GM23338 (cell line): ENCODE data around the gene GDPD4. TPM values are rescaled to one million over a fixed set of nuclear protein-coding genes. Genes with fewer than 3 reads are reported as not detected.

Experiments
- ATAC-seq: fragments of 200-7000 bp; cut with Tn5 transposase; 3 replicates; pipeline ENCODE4 v1.9.1; 2020
- DNase-seq: peaks from one replicate; pipeline ENCODE4 v3.0.0-alpha.2; 2015; ENCODE audit warnings: low spot score
- H2AFZ ChIP-seq: fragments of 200-600 bp; sonication (generic); 2 replicates; pipeline ENCODE4 v1.8.0; 2016; ENCODE audit warnings: antibody characterized with exemption, mild to moderate bottlenecking, moderate library complexity
- H3F3A ChIP-seq: fragments of 200-600 bp; sonication (generic); replicated peaks from 2 replicates; pipeline ENCODE4 v1.8.0; 2017; ENCODE audit warnings: antibody characterized with exemption, mixed run types, low read depth
- H3K27ac ChIP-seq: fragments of 200-600 bp; sonication (generic); 2 replicates; pipeline ENCODE4 v1.6.1; 2016; ENCODE audit warnings: low read depth
- H3K27me3 ChIP-seq: fragments of 200-600 bp; sonication (generic); 2 replicates; pipeline ENCODE4 v1.8.0; 2016; ENCODE audit warnings: mild to moderate bottlenecking, mixed run types, moderate library complexity; ENCODE audit not compliant: insufficient read depth
- H3K36me3 ChIP-seq: fragments of 200-600 bp; sonication (generic); 2 replicates; pipeline ENCODE4 v1.8.0; 2016; ENCODE audit warnings: mild to moderate bottlenecking; ENCODE audit not compliant: insufficient read depth
- H3K4me1 ChIP-seq: fragments of 200-600 bp; sonication (generic); 2 replicates; pipeline ENCODE4 v1.8.0; 2016; ENCODE audit warnings: mild to moderate bottlenecking, moderate library complexity; ENCODE audit not compliant: insufficient read depth
- H3K4me2 ChIP-seq: fragments of 200-600 bp; sonication (generic); 2 replicates; pipeline ENCODE4 v1.7.1; 2017; ENCODE audit warnings: mixed run types
- H3K4me3 ChIP-seq: fragments of 200-600 bp; sonication (generic); 2 replicates; pipeline ENCODE4 v1.6.1; 2016; ENCODE audit warnings: mixed run types
- H3K79me2 ChIP-seq: fragments of 200-600 bp; sonication (generic); replicated peaks from 2 replicates; pipeline ENCODE4 v1.8.0; 2017; ENCODE audit warnings: mild to moderate bottlenecking; ENCODE audit not compliant: insufficient read depth
- H3K9me2 ChIP-seq: fragments of 200-600 bp; sonication (generic); 2 replicates; pipeline ENCODE4 v1.8.0; 2017; ENCODE audit not compliant: insufficient read depth
- H4K20me1 ChIP-seq: fragments of 200-600 bp; sonication (generic); replicated peaks from 2 replicates; pipeline ENCODE4 v1.8.0; 2017; ENCODE audit warnings: mild to moderate bottlenecking; ENCODE audit not compliant: insufficient read depth
- H3K27ac Mint-ChIP-seq: 2 replicates; pipeline ENCODE4 v1.8.0; 2020; ENCODE audit warnings: inconsistent platforms, mild to moderate bottlenecking, moderate library complexity, mixed read lengths
- H3K27me3 Mint-ChIP-seq: 3 replicates; pipeline ENCODE4 v1.8.0; 2022; ENCODE audit warnings: low read depth, mild to moderate bottlenecking, moderate library complexity, mixed read lengths, inconsistent platforms; ENCODE audit not compliant: insufficient read depth, poor library complexity
- H3K36me3 Mint-ChIP-seq: 3 replicates; pipeline ENCODE4 v1.8.0; 2021; ENCODE audit warnings: low read depth, mild to moderate bottlenecking, inconsistent platforms, moderate library complexity, mixed read lengths
- H3K4me1 Mint-ChIP-seq: 3 replicates; pipeline ENCODE4 v1.8.0; 2020; ENCODE audit warnings: mild to moderate bottlenecking, inconsistent platforms, mixed read lengths
- H3K4me3 Mint-ChIP-seq: 3 replicates; pipeline ENCODE4 v1.8.0; 2021; ENCODE audit warnings: moderate library complexity, mild to moderate bottlenecking, inconsistent platforms, mixed read lengths
- H3K9me3 Mint-ChIP-seq: 3 replicates; pipeline ENCODE4 v1.8.0; 2020; ENCODE audit warnings: moderate library complexity, mild to moderate bottlenecking, inconsistent platforms, mixed read lengths
- ETS1 ChIP-seq: IDR thresholded peaks from 2 replicates; pipeline ENCODE4 v1.6.1; 2016; ENCODE audit warnings: antibody characterized with exemption
- POLR2AphosphoS5 ChIP-seq: IDR thresholded peaks from 2 replicates; pipeline ENCODE4 v1.6.1; 2016; ENCODE audit warnings: antibody characterized with exemption, low read depth
- ZNF331 ChIP-seq: fragments of 250-450 bp; sonication (Bioruptor Pico); IDR thresholded peaks from 2 replicates; pipeline ENCODE4 v1.5.0; 2020; ENCODE audit warnings: low read depth, mild to moderate bottlenecking, moderate library complexity
- ZNF462 ChIP-seq: fragments of 250-450 bp; sonication (Bioruptor Pico); IDR thresholded peaks from 2 replicates; pipeline ENCODE4 v1.5.0; 2020; ENCODE audit warnings: mild to moderate bottlenecking, moderate library complexity
- polyA plus RNA-seq: library from polyadenylated mRNA; unstranded; fragments of >200 nt; fragmentation: Nextera tagmentation; extraction: Ambion mirVana; gene quantifications from 2 replicates; pipeline ENCODE4 v1.2.1, GENCODE V29; 2016
- total RNA-seq: library from RNA; depleted of rRNA; stranded (reverse); fragments of >200 nt; shearing (Covaris generic); gene quantifications from 2 replicates; pipeline ENCODE4 v1.2.3, GENCODE V29; 2014

Gene GDPD4
- total and polyA plus RNA-seq, 2 experiments from 2014 or later, result not detected

GRCh38 chr11:77269484-77270123 lies 31.9 kb downstream of the GDPD4 start (continued):
- TF ChIP-seq ZNF462 (CRISPR knock-in tag), result no peak
- no peak for TF ChIP-seq POLR2AphosphoS5

GRCh38 chr11:77267962-77268361 lies 33.5 kb downstream of the GDPD4 start:
- no peaks in the 10 kb centered on the region for H3K79me2 ChIP-seq
- H3K9me3 Mint-ChIP-seq, result no peaks in the 10 kb centered on the region; the same call in 2 of the 3 replicates
- H3K36me3 Mint-ChIP-seq, result peaks cover 2% of the 10 kb centered on the region; the same call in 2 of the 3 replicates
- H3K27ac ChIP-seq, result no peak overlapping the region
- no peaks in the 10 kb centered on the region for H4K20me1 ChIP-seq
- H3K27ac Mint-ChIP-seq, result no peak overlapping the region
- no peak overlapping the region for H3K4me2 ChIP-seq
- ATAC-seq (no peak), DNase-seq (no peak)
- TF ChIP-seq ZNF331 (CRISPR knock-in tag) (no peak), ETS1 (no peak), POLR2AphosphoS5 (no peak)
- H3K36me3 ChIP-seq, result no peaks in the 10 kb centered on the region
- H3K4me3 ChIP-seq, result no peak overlapping the region
- no peaks in the 10 kb centered on the region for H3K27me3 ChIP-seq
- no peaks in the 10 kb centered on the region for H3K9me2 ChIP-seq
- no peaks in the 10 kb centered on the region for H3K4me1 ChIP-seq
- H3K27me3 Mint-ChIP-seq, result no peaks in the 10 kb centered on the region
- no peaks in the 10 kb centered on the region for H3F3A ChIP-seq
- no peaks in the 10 kb centered on the region for H3K4me1 Mint-ChIP-seq
- no peak overlapping the region for H2AFZ ChIP-seq
- no peak overlapping the region for H3K4me3 Mint-ChIP-seq
